Sigmoid colon (tissue), 7 donors: ENCODE results near the gene SLC2A13. TPM values are rescaled to one million over a fixed set of nuclear protein-coding genes. Genes with fewer than 3 reads are reported as not detected.
"Not testable (repeated sequence)": the region's sequence is repeated elsewhere in the genome, so short reads cannot be mapped to it uniquely, and the experiment has no call there.

Source experiments
- DNase-seq: peaks from one replicate; pipeline ENCODE4 v3.0.0-alpha.2; 2019
- H3K27ac ChIP-seq, 4 donors: fragments of 200-600 bp; sonication (generic); one replicate each; pipeline ENCODE4 v1.5.1; 2016 to 2019; ENCODE audit warnings: mild to moderate bottlenecking in 1 of 4
- H3K27me3 ChIP-seq, 3 donors: fragments of 200-600 bp; sonication (generic); one replicate each; pipeline ENCODE4 v1.5.1; 2019; ENCODE audit warnings: mild to moderate bottlenecking in 1 of 3
- H3K36me3 ChIP-seq, 4 donors: fragments of 200-600 bp; sonication (generic); one replicate each; pipeline ENCODE4 v1.5.1; 2016 to 2019
- H3K4me1 ChIP-seq, 4 donors: fragments of 200-600 bp; sonication (generic); one replicate each; pipeline ENCODE4 v1.5.1; 2017 to 2019
- H3K4me3 ChIP-seq, 4 donors: fragments of 200-600 bp; sonication (generic); one replicate each; pipeline ENCODE4 v1.5.1; 2017 to 2019; ENCODE audit warnings: mild to moderate bottlenecking in 2 of 4, moderate library complexity in 1 of 4
- H3K9me3 ChIP-seq, 4 donors: fragments of 200-600 bp in 3 of 4; sonication (generic) in 3 of 4; one replicate each; pipeline versions ENCODE4 v1.5.1 to v1.6.1; 2013 to 2019
- CTCF ChIP-seq, 4 experiments: fragments of 450-650 bp in 3 of 4; fragments of 200-600 bp in 1 of 4; IDR thresholded peaks; one replicate each; pipeline ENCODE4 v1.5.1; 2016 to 2019; ENCODE audit warnings: antibody characterized with exemption in 4 of 4, mild to moderate bottlenecking in 3 of 4, moderate library complexity in 2 of 4
- EP300 ChIP-seq, 4 donors: sonication (generic); formaldehyde crosslinking; IDR thresholded peaks; one replicate each; pipeline ENCODE4 v1.6.1; 2017; ENCODE audit warnings: antibody characterized with exemption in 4 of 4
- POLR2A ChIP-seq, 2 donors: fragments of 450-650 bp; IDR thresholded peaks; one replicate each; pipeline ENCODE4 v1.6.1; 2016; ENCODE audit warnings: antibody characterized with exemption in 2 of 2, mild to moderate bottlenecking in 2 of 2, moderate library complexity in 2 of 2
- POLR2AphosphoS5 ChIP-seq, 4 donors: sonication (generic); formaldehyde crosslinking; IDR thresholded peaks; one replicate each; pipeline ENCODE4 v1.6.1; 2017; ENCODE audit warnings: antibody characterized with exemption in 4 of 4
- WGBS, 2 donors: extraction: QIAGEN DNeasy Blood & Tissue Kit; methylation state at CpG; one replicate each; pipeline ENCODE4 v1.1.7; 2013; 5-methylcytosine and 5-hydroxymethylcytosine counted together
- intact Hi-C: fragments of 100-400 bp; cut with DNase I; formaldehyde crosslinking; loops from one replicate; pipeline ENCODE4 v1.15.1; 2023
- polyA plus RNA-seq, 3 donors: library from polyadenylated mRNA; stranded (reverse); fragments of 200-250 nt; gene quantifications; one replicate each; pipeline ENCODE4 v1.2.3, GENCODE V29; 2013
- total RNA-seq, 4 donors: library from RNA; depleted of rRNA; stranded (reverse); fragments of >200 nt; gene quantifications; one replicate each; pipeline ENCODE4 v1.1.0, GENCODE V29; 2016
- donor health status: healthy with polysubstance abuse.
- donor health status: Bipolar disorder and iron deficiency.
- donor health status: healthy.

The SLC2A13 gene
- total and polyA plus RNA-seq, 7 donors = 1.8 to 32.3 (median 20.2) TPM

- TF ChIP-seq POLR2AphosphoS5 (IDR thresholded peaks at IDR 0.05) (no peak), POLR2A (IDR thresholded peaks at IDR 0.05) (no peak), EP300 (IDR thresholded peaks at IDR 0.05) (no peak)
- no peak overlapping the region for H3K27ac ChIP-seq
- peaks cover 0 to 7% (median 0%) of the 10 kb centered on the region in 4 donors for H3K4me1 ChIP-seq
- H3K27me3 ChIP-seq = no peaks in the 10 kb centered on the region
- H3K9me3 ChIP-seq = no peaks in the 10 kb centered on the region
- H3K36me3 ChIP-seq = no peaks in the 10 kb centered on the region
- no peak overlapping the region for H3K4me3 ChIP-seq
- intact Hi-C loops = no loop called here
- no peak for DNase-seq
Measured at GRCh38 chr12:40033242-40033630, 72.6 kb downstream of the SLC2A13 start.

- Histone ChIP-seq H3K27ac (no peak overlapping the region), H3K9me3 (no peaks in the 10 kb centered on the region), H3K4me3 (no peak overlapping the region), H3K36me3 (peaks cover 0 to 2% (median 0%) of the 10 kb centered on the region in 4 donors), H3K4me1 (peaks cover 0 to 7% (median 0%) of the 10 kb centered on the region in 4 donors), H3K27me3 (no peaks in the 10 kb centered on the region)
- 19 to 70% methylated on average over 5 of the region's 5 CpGs for WGBS, 2 donors
- intact Hi-C loops = no loop called here
- no peak for DNase-seq
- TF ChIP-seq POLR2AphosphoS5 (IDR thresholded peaks at IDR 0.05) (no peak), POLR2A (IDR thresholded peaks at IDR 0.05) (no peak), CTCF (IDR thresholded peaks at IDR 0.05) (no peak), EP300 (IDR thresholded peaks at IDR 0.05) (no peak)
Measured at GRCh38 chr12:40032433-40033241, 73.2 kb downstream of the SLC2A13 start.

GRCh38 chr12:40031965-40032364, 73.9 kb downstream of the SLC2A13 start:
- no peak overlapping the region for H3K4me3 ChIP-seq
- H3K27ac ChIP-seq = no peak overlapping the region
- peaks cover 0 to 8% (median 0%) of the 10 kb centered on the region in 4 donors for H3K36me3 ChIP-seq
- peaks cover 0 to 7% (median 0%) of the 10 kb centered on the region in 4 donors for H3K4me1 ChIP-seq
- H3K27me3 ChIP-seq = no peaks in the 10 kb centered on the region
- WGBS, 2 donors = 32 to 86% methylated on average over 3 of the region's 3 CpGs
- DNase-seq = no peak
- TF ChIP-seq POLR2A (IDR thresholded peaks at IDR 0.05) = no peak
- no peak for TF ChIP-seq EP300 (IDR thresholded peaks at IDR 0.05)
- TF ChIP-seq POLR2AphosphoS5 (IDR thresholded peaks at IDR 0.05) = no peak
- no peak for TF ChIP-seq CTCF (IDR thresholded peaks at IDR 0.05)
- intact Hi-C loops = no loop called here
- H3K9me3 ChIP-seq = no peaks in the 10 kb centered on the region

- H3K36me3 ChIP-seq, H3K4me3 ChIP-seq, DNase-seq, H3K27ac ChIP-seq, H3K27me3 ChIP-seq, H3K9me3 ChIP-seq, H3K4me1 ChIP-seq, intact Hi-C loops: not testable (repeated sequence)
- WGBS, 2 donors = 93 to 95% methylated on average over 9 of the region's 9 CpGs
Measured at GRCh38 chr12:40030970-40031369, 74.9 kb downstream of the SLC2A13 start.

- DNase-seq = no peak
- intact Hi-C loops = no loop called here
- H3K27ac ChIP-seq = no peak overlapping the region
- TF ChIP-seq POLR2AphosphoS5 (IDR thresholded peaks at IDR 0.05) = no peak
- no peak for TF ChIP-seq POLR2A (IDR thresholded peaks at IDR 0.05)
- TF ChIP-seq CTCF (IDR thresholded peaks at IDR 0.05) = no peak
- TF ChIP-seq EP300 (IDR thresholded peaks at IDR 0.05) = no peak
- peaks cover 0 to 8% (median 0%) of the 10 kb centered on the region in 4 donors for H3K36me3 ChIP-seq
- no peaks in the 10 kb centered on the region for H3K27me3 ChIP-seq
- no peaks in the 10 kb centered on the region for H3K9me3 ChIP-seq
- 97% methylated on average over 5 of the region's 5 CpGs for WGBS, 2 donors
- H3K4me3 ChIP-seq = no peak overlapping the region
- H3K4me1 ChIP-seq = peaks cover 0 to 7% (median 0%) of the 10 kb centered on the region in 4 donors
Measured at GRCh38 chr12:40028296-40028695, 77.6 kb downstream of the SLC2A13 start.
